ENCODE data around the gene EEFSEC.

EEFSEC gene

GRCh38 chr3:128285967-128286321 lies 132.7 kb downstream of the EEFSEC start:
- DNase-seq (ENCODE audit: low spot score) = no peak

- DNase-seq (ENCODE audit: low spot score) = no peak
These were observed 133.4 kb downstream of the EEFSEC start for GRCh38 chr3:128286691-128287090.

- DNase-seq (ENCODE audit: low spot score) = no peak
These were observed 133.9 kb downstream of the EEFSEC start for GRCh38 chr3:128287216-128287615.

- DNase-seq (ENCODE audit: low spot score) = no peak
These were observed 136.3 kb downstream of the EEFSEC start for GRCh38 chr3:128289534-128289933.

GRCh38 chr3:128290484-128290883 lies 137.2 kb downstream of the EEFSEC start:
- no peak for DNase-seq (ENCODE audit: low spot score)

- no peak for DNase-seq (ENCODE audit: low spot score)
These were observed 140.6 kb downstream of the EEFSEC start for GRCh38 chr3:128293930-128294329.

GRCh38 chr3:128294999-128295468 lies 141.8 kb downstream of the EEFSEC start:
- no peak for DNase-seq (ENCODE audit: low spot score)

- no peak for DNase-seq (ENCODE audit: low spot score)
These were observed 143.4 kb downstream of the EEFSEC start for GRCh38 chr3:128296469-128297251.

- peak; percentile 36 for DNase-seq (ENCODE audit: low spot score)
These were observed 144.3 kb downstream of the EEFSEC start for GRCh38 chr3:128297401-128298138.

GRCh38 chr3:128301186-128302023 lies 148.1 kb downstream of the EEFSEC start:
- no peak for DNase-seq (ENCODE audit: low spot score)

GRCh38 chr3:128306481-128306880 lies 153.2 kb downstream of the EEFSEC start:
- DNase-seq (ENCODE audit: low spot score) = no peak

- no peak for DNase-seq (ENCODE audit: low spot score)
These were observed 153.8 kb downstream of the EEFSEC start for GRCh38 chr3:128307029-128307633.

GRCh38 chr3:128307781-128308469 lies 154.6 kb downstream of the EEFSEC start:
- no peak for DNase-seq (ENCODE audit: low spot score)

GRCh38 chr3:128309026-128309425 lies 155.7 kb downstream of the EEFSEC start:
- DNase-seq (ENCODE audit: low spot score) = no peak

GRCh38 chr3:128310286-128311058 lies 157.2 kb downstream of the EEFSEC start:
- no peak for DNase-seq (ENCODE audit: low spot score)

GRCh38 chr3:128311441-128311844 lies 158.2 kb downstream of the EEFSEC start:
- no peak for DNase-seq (ENCODE audit: low spot score)

- DNase-seq (ENCODE audit: low spot score) = no peak
These were observed 159.0 kb downstream of the EEFSEC start for GRCh38 chr3:128312271-128312670.

GRCh38 chr3:128313071-128313725 lies 159.9 kb downstream of the EEFSEC start:
- DNase-seq (ENCODE audit: low spot score) = no peak

- no peak for DNase-seq (ENCODE audit: low spot score)
These were observed 160.7 kb downstream of the EEFSEC start for GRCh38 chr3:128313935-128314334.

- DNase-seq (ENCODE audit: low spot score) = no peak
These were observed 162.0 kb downstream of the EEFSEC start for GRCh38 chr3:128315313-128315712.

Measured in COLO829 (cell line).